Mucosa of stomach (tissue), 1 donor: ENCODE data around the gene ARRB2.
A peak's percentile ranks its signal among the peaks of the same experiment; 100 is the strongest.
"Not testable (repeated sequence)": the region's sequence is repeated elsewhere in the genome, so short reads cannot be mapped to it uniquely, and the experiment has no call there.

Experiments
- H3K27me3 ChIP-seq: one replicate; pipeline ENCODE4 v1.7.0; 2013; ENCODE audit warnings: mild to moderate bottlenecking, low read length; ENCODE audit not compliant: control insufficient read depth, insufficient read depth
- H3K36me3 ChIP-seq: one replicate; pipeline ENCODE4 v1.7.0; 2013; ENCODE audit warnings: low read length; ENCODE audit not compliant: control insufficient read depth, insufficient read depth
- H3K4me1 ChIP-seq: one replicate; pipeline ENCODE4 v1.7.0; 2013; ENCODE audit warnings: mild to moderate bottlenecking, low read length; ENCODE audit not compliant: control insufficient read depth, insufficient read depth
- H3K4me3 ChIP-seq: one replicate; pipeline ENCODE4 v1.7.0; 2013; ENCODE audit warnings: low read length
- H3K9ac ChIP-seq: one replicate; pipeline ENCODE4 v1.7.0; 2013; ENCODE audit warnings: mild to moderate bottlenecking, low read length, moderate library complexity
- H3K9me3 ChIP-seq: one replicate; pipeline ENCODE4 v1.7.0; 2013; ENCODE audit warnings: mild to moderate bottlenecking, low read length, moderate library complexity; ENCODE audit not compliant: control insufficient read depth
- donor health status: Pancreatic carcinoma.

Gene ARRB2

DNA sequence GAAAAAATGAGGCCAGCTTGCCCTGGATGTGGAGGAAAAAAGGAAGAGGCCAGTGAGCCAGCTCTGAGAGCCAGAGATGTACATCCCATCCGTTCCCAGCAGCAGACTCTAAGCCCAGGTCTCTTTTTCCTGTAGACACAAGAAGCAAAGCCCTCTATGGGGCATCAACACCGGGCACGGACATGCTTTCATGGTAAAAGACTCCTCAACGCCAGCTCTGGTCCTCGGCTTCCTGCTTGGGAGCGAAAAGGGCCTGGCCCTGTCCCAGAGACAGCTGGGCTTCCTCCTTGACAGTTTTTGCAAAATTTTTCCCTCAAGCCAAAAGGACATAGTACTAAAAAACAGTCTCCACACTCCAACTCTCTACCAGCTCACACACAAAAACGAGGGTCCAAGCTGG lies 33.6 kb upstream of the ARRB2 start:
- Histone ChIP-seq H3K9ac (no peak overlapping the region), H3K4me3 (no peak overlapping the region), H3K4me1 (peaks cover 9% of the 10 kb centered on the region), H3K9me3 (no peaks in the 10 kb centered on the region), H3K36me3 (peaks cover 21% of the 10 kb centered on the region), H3K27me3 (no peaks in the 10 kb centered on the region)

DNA sequence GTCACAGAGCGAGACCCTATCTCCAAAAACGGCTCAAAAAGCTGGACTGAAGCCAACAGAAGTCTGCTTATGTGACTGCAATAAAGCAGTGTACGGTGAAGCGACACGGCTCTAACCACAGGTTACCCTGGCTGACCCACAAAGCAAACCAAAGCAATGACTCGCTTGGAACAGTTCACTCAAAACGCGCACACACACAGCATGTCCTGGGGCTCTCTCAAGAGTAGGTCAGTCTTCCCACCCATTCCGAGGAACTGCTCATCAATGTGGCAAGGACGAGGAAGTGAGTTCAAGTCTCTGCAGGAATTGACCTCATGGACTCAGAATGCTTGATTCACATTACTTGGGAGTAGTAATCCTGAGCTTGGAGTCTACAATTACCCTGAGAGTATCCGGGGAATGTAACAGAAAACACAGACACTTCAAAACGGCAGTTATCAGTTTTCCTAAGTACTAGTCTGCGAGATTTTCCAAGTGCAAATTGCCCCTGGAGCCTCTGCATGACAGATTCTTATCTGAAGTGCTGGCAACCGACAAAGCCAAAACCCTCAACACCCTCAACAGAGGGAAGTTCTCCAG lies 31.9 kb upstream of the ARRB2 start:
- Histone ChIP-seq H3K36me3 (peaks cover 21% of the 10 kb centered on the region), H3K9ac (no peak overlapping the region), H3K27me3 (no peaks in the 10 kb centered on the region), H3K4me1 (peaks cover 9% of the 10 kb centered on the region), H3K4me3 (no peak overlapping the region), H3K9me3 (no peaks in the 10 kb centered on the region)

GRCh38 chr17:4679658-4680057 lies 30.8 kb upstream of the ARRB2 start:
- Histone ChIP-seq H3K27me3 (no peaks in the 10 kb centered on the region), H3K9me3 (no peaks in the 10 kb centered on the region), H3K4me3 (no peak overlapping the region), H3K9ac (no peak overlapping the region), H3K4me1 (peaks cover 9% of the 10 kb centered on the region), H3K36me3 (peaks cover 14% of the 10 kb centered on the region)

GRCh38 chr17:4683739-4684138 lies 26.7 kb upstream of the ARRB2 start:
- H3K27me3 ChIP-seq, H3K36me3 ChIP-seq, H3K4me3 ChIP-seq, H3K4me1 ChIP-seq, H3K9ac ChIP-seq, H3K9me3 ChIP-seq: not testable (repeated sequence)

GRCh38 chr17:4689872-4690271 lies 20.6 kb upstream of the ARRB2 start:
- not testable (repeated sequence) for H3K36me3 ChIP-seq, H3K9me3 ChIP-seq, H3K27me3 ChIP-seq, H3K4me1 ChIP-seq, H3K4me3 ChIP-seq, H3K9ac ChIP-seq

DNA sequence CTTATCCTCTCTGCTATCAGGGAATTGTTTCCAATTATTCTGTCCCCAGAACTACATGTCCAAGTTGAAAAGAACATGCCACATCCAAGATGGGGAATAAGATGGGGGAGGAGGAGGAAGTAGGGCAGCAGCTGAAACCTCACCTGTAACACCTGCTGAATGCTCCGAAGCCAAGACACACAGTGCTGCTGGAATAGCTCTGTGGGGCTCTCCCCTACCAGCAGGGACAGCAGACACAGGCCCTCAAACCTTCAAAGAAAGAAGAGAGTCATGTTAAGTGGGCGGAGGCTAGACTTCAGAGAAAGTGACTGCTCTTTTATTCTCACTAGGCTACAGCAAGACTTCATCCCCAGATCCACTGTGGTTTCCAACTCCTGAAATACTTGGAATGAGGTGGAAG lies 19.7 kb upstream of the ARRB2 start:
- Histone ChIP-seq H3K4me1 (no peaks in the 10 kb centered on the region), H3K9me3 (no peaks in the 10 kb centered on the region), H3K9ac (no peak overlapping the region), H3K4me3 (no peak overlapping the region), H3K36me3 (no peaks in the 10 kb centered on the region), H3K27me3 (no peaks in the 10 kb centered on the region)

DNA sequence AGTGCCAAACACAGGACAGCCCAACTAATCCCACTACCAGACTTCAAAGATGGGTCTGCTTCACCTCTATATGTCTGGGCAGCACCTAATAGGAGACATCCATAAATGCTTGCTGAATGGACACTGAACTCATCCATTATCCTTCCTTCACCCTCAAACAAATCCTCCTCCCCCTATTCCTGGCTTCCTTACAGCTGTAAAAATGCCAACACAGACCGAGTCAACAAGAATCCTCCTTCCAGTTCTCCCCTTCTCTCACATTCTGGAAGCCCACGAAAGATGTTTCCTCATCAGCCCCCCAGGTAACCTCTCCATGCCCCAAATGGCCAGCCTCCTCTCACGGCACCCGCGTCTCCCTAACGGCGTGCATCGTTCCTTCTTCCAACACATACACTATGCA lies 18.7 kb upstream of the ARRB2 start:
- H3K4me1 ChIP-seq = no peaks in the 10 kb centered on the region
- no peaks in the 10 kb centered on the region for H3K27me3 ChIP-seq
- H3K4me3 ChIP-seq = no peak overlapping the region
- no peak overlapping the region for H3K9ac ChIP-seq
- H3K9me3 ChIP-seq = no peaks in the 10 kb centered on the region
- no peaks in the 10 kb centered on the region for H3K36me3 ChIP-seq

- no peaks in the 10 kb centered on the region for H3K36me3 ChIP-seq
- H3K9me3 ChIP-seq = no peaks in the 10 kb centered on the region
- no peaks in the 10 kb centered on the region for H3K27me3 ChIP-seq
- H3K4me3 ChIP-seq = no peak overlapping the region
- H3K4me1 ChIP-seq = no peaks in the 10 kb centered on the region
- no peak overlapping the region for H3K9ac ChIP-seq
Measured at GRCh38 chr17:4693416-4693815, 17.0 kb upstream of the ARRB2 start.

DNA sequence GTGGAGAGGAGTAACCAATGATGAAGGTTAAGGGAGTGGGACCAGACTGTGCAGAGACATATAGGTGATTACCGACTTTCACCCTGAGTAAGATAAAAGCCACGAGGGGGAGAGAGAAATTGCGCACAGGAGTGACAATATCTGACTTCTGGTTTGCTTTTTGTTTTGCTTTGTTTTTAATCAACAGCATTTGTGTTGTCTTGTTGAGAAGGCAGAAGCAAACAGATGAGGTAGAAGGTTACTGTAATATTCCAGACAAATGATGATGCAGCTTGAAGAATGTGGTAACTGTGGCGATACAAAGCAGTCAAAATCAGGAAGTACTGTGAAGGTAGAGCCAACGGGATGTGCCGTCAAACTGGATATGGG lies 14.0 kb upstream of the ARRB2 start:
- Histone ChIP-seq H3K9ac (no peak overlapping the region), H3K4me1 (no peaks in the 10 kb centered on the region), H3K27me3 (no peaks in the 10 kb centered on the region), H3K4me3 (no peak overlapping the region), H3K36me3 (no peaks in the 10 kb centered on the region), H3K9me3 (no peaks in the 10 kb centered on the region)

DNA sequence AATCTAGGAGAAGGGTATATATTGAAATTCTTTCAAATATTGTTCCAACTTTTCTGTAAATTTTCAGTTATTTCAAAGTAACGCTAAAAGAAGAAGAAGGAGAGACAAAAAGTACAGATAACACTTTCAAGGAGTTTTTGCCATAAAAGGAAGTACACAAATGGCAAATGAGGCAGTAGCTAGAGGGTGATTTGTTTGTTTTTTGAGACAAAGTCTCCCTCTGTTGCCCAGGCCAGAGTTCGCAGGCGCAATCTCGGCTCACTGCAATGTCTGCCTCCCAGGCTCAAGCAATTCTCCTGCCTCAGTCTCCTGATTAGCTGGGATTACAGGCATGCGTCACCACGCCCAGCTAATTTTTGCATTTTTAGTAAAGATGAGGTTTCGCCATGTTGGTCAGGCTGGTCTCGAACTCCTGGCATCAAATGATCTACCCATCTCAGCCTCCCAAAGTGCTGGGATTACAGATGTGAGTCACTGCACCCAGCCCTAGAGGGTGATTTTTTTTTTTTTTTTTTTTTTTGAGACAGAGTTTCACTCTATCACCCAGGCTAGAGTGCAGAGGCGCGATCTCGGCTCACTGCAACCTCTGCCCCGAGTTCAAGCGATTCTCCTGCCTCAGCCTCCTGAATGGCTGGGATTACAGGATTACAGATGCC lies 10.9 kb upstream of the ARRB2 start:
- not testable (repeated sequence) for H3K36me3 ChIP-seq, H3K4me3 ChIP-seq, H3K9me3 ChIP-seq, H3K9ac ChIP-seq, H3K27me3 ChIP-seq
- peaks cover 14% of the 10 kb centered on the region for H3K4me1 ChIP-seq

DNA sequence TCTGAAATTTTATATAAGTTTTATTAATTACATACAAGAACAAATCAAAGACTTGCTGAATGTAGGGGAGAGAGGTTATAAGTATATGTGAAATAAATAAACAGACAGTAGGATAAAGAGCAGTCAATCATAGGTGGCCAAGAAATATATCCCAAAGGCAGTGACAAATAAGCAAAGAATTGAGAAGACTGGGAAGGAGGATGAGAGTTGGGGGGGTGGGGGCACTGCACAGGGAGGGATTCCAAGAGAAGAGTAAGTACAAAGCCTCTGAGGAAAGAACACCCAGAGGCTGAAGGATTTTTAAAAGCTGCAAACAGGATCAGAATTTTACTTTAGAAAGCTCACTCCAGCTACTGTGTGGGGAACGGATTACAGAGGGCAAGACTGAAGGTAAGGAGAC lies 9.3 kb upstream of the ARRB2 start:
- peaks cover 14% of the 10 kb centered on the region for H3K4me1 ChIP-seq
- H3K9me3 ChIP-seq = no peaks in the 10 kb centered on the region
- H3K36me3 ChIP-seq = no peaks in the 10 kb centered on the region
- H3K4me3 ChIP-seq = no peak overlapping the region
- H3K9ac ChIP-seq = no peak overlapping the region
- H3K27me3 ChIP-seq = no peaks in the 10 kb centered on the region

- Histone ChIP-seq H3K4me3 (peak overlapping the region; percentile 95), H3K27me3 (no peaks in the 10 kb centered on the region), H3K4me1 (peaks cover 14% of the 10 kb centered on the region), H3K9me3 (no peaks in the 10 kb centered on the region), H3K9ac (peak overlapping the region; percentile 91), H3K36me3 (no peaks in the 10 kb centered on the region)
Measured at GRCh38 chr17:4703330-4703691, 7.1 kb upstream of the ARRB2 start.

GRCh38 chr17:4704574-4704907 lies 5.9 kb upstream of the ARRB2 start:
- not testable (repeated sequence) for H3K36me3 ChIP-seq, H3K9me3 ChIP-seq, H3K27me3 ChIP-seq
- Histone ChIP-seq H3K9ac (peak overlapping the region; percentile 91), H3K4me1 (peaks cover 14% of the 10 kb centered on the region), H3K4me3 (peak overlapping the region; percentile 95)
